ENCODE data around the gene RAB6B.
A peak's percentile ranks its signal among the peaks of the same experiment; 100 is the strongest.

RAB6B gene

DNA sequence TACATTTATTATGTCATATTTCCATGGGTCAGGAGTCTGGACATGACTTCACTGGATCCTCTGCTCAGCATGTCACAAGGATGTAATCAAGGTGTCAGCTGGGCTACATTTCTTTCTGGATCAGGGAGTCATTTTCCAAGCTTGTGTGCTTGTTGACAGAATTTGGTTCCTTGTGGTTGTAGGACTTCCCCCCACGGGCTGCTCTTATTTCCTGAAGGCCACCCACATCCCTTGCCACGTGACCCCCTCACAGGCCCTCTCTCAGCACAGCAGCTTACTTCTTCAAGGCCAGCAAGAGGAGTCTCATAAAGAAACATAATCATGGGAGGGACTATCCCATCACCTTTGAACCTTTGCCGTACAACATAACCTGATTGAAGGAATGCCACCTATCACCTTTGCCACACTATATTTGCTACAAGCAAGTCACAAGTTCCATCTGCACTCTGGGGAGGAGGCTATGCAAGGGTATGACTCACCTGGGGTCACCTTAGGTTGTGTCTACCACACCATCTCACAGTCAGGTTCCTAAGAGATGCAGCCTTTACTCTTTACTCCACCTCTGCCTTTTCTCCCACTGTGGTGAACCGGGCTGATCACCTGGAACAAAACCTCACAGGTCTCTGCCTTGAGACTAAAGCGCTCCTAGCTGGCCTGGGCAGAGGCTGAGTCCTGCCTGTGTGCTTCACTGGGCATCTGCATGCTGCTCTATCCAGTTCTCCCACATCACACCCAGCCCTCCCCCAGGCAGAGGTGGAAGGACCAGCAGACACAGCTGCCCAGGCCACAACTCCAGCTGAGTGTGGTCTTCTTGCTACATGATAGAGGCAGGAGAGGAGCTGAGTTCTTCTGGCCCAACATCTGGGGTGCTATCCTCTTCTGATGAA lies 13.5 kb downstream of the RAB6B start:
- no peak for TF ChIP-seq Cebpa-rat (IDR thresholded peaks at IDR 0.05)
- peaks cover 7% of the 10 kb centered on the region for H3K4me1 ChIP-seq
- H3K4me3 ChIP-seq = no peak overlapping the region
- H3K9ac ChIP-seq = no peak overlapping the region
- H3K27ac ChIP-seq = no peak overlapping the region
- peaks cover 10% of the 10 kb centered on the region for H3K9me3 ChIP-seq
- H4K20me1 ChIP-seq = no peaks in the 10 kb centered on the region
- H3K4me2 ChIP-seq = peak overlapping the region; percentile 19; the same call in 1 of the 2 replicates
- H3K27me3 ChIP-seq = no peaks in the 10 kb centered on the region
- H3K36me3 ChIP-seq = no peaks in the 10 kb centered on the region

DNA sequence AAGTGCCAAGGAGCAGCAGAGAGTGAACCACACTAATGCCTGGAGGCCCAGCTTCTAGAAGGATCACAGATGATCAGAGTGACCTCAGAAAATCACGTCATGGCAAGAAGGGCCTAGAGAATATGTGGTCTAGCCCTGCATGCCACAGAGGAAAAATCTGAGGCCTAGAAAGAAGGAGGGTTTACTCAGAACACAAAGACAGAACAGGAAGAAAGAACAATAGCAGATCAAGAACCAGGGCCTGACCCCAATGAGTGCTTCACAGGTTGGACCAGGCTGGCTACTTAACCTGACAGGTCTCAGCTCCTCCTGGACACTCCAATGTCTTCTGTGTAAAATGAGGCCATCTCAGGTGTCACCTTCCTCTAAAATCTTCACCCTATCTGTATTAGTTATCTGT lies 14.2 kb downstream of the RAB6B start:
- no peak overlapping the region for H3K4me2 ChIP-seq

GRCh38 chr3:133880886-133881455 lies 14.7 kb downstream of the RAB6B start:
- H3K9ac ChIP-seq = no peak overlapping the region
- no peak overlapping the region for H3K4me2 ChIP-seq
- peaks cover 10% of the 10 kb centered on the region for H3K9me3 ChIP-seq

More for the DNA sequence above, 14.2 kb downstream of the RAB6B start:
- no peak for TF ChIP-seq Cebpa-rat (IDR thresholded peaks at IDR 0.05)
- Histone ChIP-seq H3K9me3 (peaks cover 10% of the 10 kb centered on the region), H3K9ac (no peak overlapping the region), H3K27ac (no peak overlapping the region), H4K20me1 (no peaks in the 10 kb centered on the region), H3K27me3 (no peaks in the 10 kb centered on the region), H3K4me1 (peaks cover 7% of the 10 kb centered on the region), H3K4me3 (no peak overlapping the region), H3K36me3 (no peaks in the 10 kb centered on the region)

DNA sequence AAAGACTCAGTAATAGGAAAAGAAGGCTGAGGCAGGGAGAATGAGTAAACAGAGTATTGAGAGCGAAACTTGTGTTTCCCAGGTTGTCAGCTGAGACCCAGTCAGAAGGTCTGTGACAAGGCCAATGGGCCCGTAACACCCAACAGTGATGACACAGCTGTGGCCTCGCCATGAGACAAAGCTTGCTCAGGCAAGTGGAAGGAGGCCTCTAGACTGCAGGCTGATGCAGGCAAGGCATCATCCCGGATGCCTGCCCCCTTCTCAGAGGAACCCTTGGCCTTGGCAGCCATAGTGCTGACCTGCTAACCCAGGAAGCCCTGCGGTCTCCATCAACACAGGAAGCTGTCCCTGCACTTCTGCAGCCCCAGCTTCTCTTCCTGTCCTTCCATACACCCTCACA lies 15.4 kb downstream of the RAB6B start:
- Histone ChIP-seq H3K27ac (no peak overlapping the region), H4K20me1 (no peaks in the 10 kb centered on the region), H3K9me3 (peaks cover 10% of the 10 kb centered on the region), H3K4me2 (no peak overlapping the region), H3K4me1 (peaks cover 7% of the 10 kb centered on the region), H3K4me3 (no peak overlapping the region), H3K36me3 (no peaks in the 10 kb centered on the region), H3K27me3 (no peaks in the 10 kb centered on the region), H3K9ac (no peak overlapping the region)
- no peak for TF ChIP-seq Cebpa-rat (IDR thresholded peaks at IDR 0.05)

More at GRCh38 chr3:133880886-133881455, 14.7 kb downstream of the RAB6B start:
- H4K20me1 ChIP-seq = no peaks in the 10 kb centered on the region
- H3K36me3 ChIP-seq = no peaks in the 10 kb centered on the region
- no peak overlapping the region for H3K4me3 ChIP-seq
- no peak for TF ChIP-seq Cebpa-rat (IDR thresholded peaks at IDR 0.05)
- H3K27ac ChIP-seq = no peak overlapping the region
- H3K4me1 ChIP-seq = peaks cover 7% of the 10 kb centered on the region
- H3K27me3 ChIP-seq = no peaks in the 10 kb centered on the region

DNA sequence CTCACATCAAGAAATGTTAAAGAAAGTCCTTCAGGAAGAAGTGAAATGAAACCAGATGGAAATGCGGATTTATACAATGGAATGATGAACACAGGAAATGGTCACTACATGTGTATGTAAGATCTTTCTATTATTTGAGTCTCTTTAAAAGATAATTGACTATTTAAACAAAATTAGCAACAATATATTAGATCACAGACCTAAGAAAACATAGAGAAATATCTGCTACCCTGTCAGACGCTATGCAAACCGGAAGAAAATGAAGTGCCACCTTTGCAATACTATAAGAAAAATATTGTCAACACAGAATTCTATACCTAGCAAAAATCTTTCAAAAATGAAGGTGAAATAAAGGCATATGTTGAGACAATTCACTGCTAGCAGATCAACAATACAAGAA lies 17.2 kb downstream of the RAB6B start:
- Histone ChIP-seq H4K20me1 (no peaks in the 10 kb centered on the region), H3K27ac (no peak overlapping the region), H3K4me3 (no peak overlapping the region), H3K27me3 (no peaks in the 10 kb centered on the region), H3K9me3 (peaks cover 10% of the 10 kb centered on the region), H3K36me3 (no peaks in the 10 kb centered on the region), H3K4me1 (peaks cover 7% of the 10 kb centered on the region), H3K4me2 (no peak overlapping the region), H3K9ac (no peak overlapping the region)
- no peak for TF ChIP-seq Cebpa-rat (IDR thresholded peaks at IDR 0.05)

- peaks cover 6% of the 10 kb centered on the region for H3K4me1 ChIP-seq
- no peaks in the 10 kb centered on the region for H3K27me3 ChIP-seq
- no peak for TF ChIP-seq Cebpa-rat (IDR thresholded peaks at IDR 0.05)
- peaks cover 7% of the 10 kb centered on the region for H3K9me3 ChIP-seq
- H4K20me1 ChIP-seq = no peaks in the 10 kb centered on the region
- H3K4me3 ChIP-seq = no peak overlapping the region
- no peak overlapping the region for H3K4me2 ChIP-seq
- no peaks in the 10 kb centered on the region for H3K36me3 ChIP-seq
- H3K27ac ChIP-seq = no peak overlapping the region
- H3K9ac ChIP-seq = no peak overlapping the region
Measured at GRCh38 chr3:133877221-133877620, 18.5 kb downstream of the RAB6B start.

DNA sequence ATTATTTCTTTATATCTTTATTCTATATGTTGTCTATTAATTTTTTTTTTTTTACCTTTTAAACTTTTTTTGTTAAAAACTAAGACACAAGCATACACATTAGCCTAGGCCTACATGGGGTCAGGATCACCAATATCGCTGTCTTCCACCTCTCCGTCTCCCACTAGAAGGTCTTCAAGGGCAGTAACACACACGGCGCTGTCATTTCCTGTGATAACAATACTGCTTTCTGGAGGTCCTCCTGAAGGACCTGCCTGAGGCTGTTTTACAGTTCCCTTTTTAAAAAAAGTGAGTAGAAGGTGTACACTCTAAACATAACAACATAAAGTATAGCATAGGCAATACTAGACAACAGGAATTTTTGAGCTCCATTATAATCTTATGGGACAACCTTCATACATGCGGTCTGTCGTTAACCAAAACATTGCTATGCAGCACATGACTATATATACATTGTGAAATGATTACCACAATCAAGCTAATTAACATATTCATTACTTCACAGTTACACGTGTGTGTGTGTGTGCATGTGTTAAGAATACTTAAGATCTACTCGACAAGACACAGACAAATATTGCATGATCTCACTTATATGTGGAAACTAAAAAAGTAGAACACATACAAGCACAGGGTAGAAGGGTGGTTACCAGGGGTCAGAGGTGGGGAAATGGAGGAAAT lies 20.8 kb downstream of the RAB6B start:
- Histone ChIP-seq H3K36me3 (no peaks in the 10 kb centered on the region), H3K27me3 (no peaks in the 10 kb centered on the region), H4K20me1 (no peaks in the 10 kb centered on the region), H3K4me1 (no peaks in the 10 kb centered on the region), H3K9me3 (no peaks in the 10 kb centered on the region), H3K9ac (no peak overlapping the region), H3K4me2 (no peak overlapping the region), H3K27ac (no peak overlapping the region), H3K4me3 (no peak overlapping the region)
- TF ChIP-seq Cebpa-rat (IDR thresholded peaks at IDR 0.05) = no peak

DNA sequence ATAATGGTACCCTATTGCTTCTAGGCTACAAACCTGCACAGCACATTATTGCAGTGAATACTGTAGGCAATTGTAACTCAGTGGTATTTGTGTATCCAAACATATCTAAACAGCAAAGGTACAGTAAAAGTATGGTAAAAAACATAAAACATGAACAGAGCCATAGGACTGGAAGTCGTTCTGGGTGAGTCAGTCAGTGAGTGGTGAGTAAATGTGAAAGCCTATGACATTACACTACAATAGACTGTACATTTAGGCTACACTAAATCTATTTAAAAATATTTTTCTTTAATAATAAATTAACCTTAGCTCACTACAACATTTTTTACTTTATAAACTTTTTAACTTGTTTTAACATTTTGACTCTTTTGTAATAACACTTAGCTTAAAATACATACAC lies 21.3 kb downstream of the RAB6B start:
- H3K9me3 ChIP-seq = no peaks in the 10 kb centered on the region
- TF ChIP-seq Cebpa-rat (IDR thresholded peaks at IDR 0.05) = no peak
- H3K9ac ChIP-seq = no peak overlapping the region
- no peaks in the 10 kb centered on the region for H4K20me1 ChIP-seq
- no peaks in the 10 kb centered on the region for H3K4me1 ChIP-seq
- no peaks in the 10 kb centered on the region for H3K27me3 ChIP-seq
- no peak overlapping the region for H3K4me3 ChIP-seq
- H3K36me3 ChIP-seq = no peaks in the 10 kb centered on the region
- no peak overlapping the region for H3K4me2 ChIP-seq
- no peak overlapping the region for H3K27ac ChIP-seq

DNA sequence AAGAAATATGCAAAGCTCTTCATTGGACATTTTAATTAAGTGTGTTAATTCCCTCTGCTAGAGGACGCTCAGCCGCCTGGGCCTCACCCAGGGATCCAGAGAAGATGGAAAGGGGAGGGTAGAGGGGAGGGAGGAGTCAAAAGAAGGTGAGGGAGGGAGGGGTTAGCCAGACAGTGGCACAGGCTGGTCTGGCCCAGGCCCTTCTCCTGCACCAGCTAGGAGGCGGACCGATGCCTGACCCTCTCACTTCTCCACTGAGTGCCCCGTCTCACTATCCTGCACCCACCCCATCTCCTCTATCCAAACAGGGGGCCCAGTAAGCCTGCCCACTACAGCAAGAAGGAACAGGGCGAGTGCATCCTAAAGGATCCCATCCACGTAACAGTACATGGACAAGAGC lies 22.9 kb downstream of the RAB6B start:
- Histone ChIP-seq H3K9ac (no peak overlapping the region), H3K9me3 (no peaks in the 10 kb centered on the region), H3K4me1 (no peaks in the 10 kb centered on the region), H3K4me2 (no peak overlapping the region), H3K4me3 (no peak overlapping the region), H3K27me3 (no peaks in the 10 kb centered on the region), H3K27ac (no peak overlapping the region), H4K20me1 (no peaks in the 10 kb centered on the region), H3K36me3 (no peaks in the 10 kb centered on the region)
- TF ChIP-seq Cebpa-rat (IDR thresholded peaks at IDR 0.05) = no peak

- no peaks in the 10 kb centered on the region for H3K9me3 ChIP-seq
- H4K20me1 ChIP-seq = no peaks in the 10 kb centered on the region
- H3K27me3 ChIP-seq = no peaks in the 10 kb centered on the region
- H3K9ac ChIP-seq = no peak overlapping the region
- H3K36me3 ChIP-seq = no peaks in the 10 kb centered on the region
- no peak overlapping the region for H3K4me2 ChIP-seq
- no peak for TF ChIP-seq Cebpa-rat (IDR thresholded peaks at IDR 0.05)
- H3K27ac ChIP-seq = no peak overlapping the region
- H3K4me1 ChIP-seq = no peaks in the 10 kb centered on the region
- no peak overlapping the region for H3K4me3 ChIP-seq
Measured at GRCh38 chr3:133872161-133872560, 23.5 kb downstream of the RAB6B start.

Data from BLaER1 (cell line).